Omental fat pad (tissue), 4 donors: ENCODE data around the gene GNPDA2. TPM values are rescaled to one million over a fixed set of nuclear protein-coding genes. Genes with fewer than 3 reads are reported as not detected.
A peak's percentile ranks its signal among the peaks of the same experiment; 100 is the strongest.

Experiments
- ATAC-seq: fragments of 150-250 bp; one replicate; pipeline ENCODE4 v1.9.1; 2016; ENCODE audit warnings: mild to moderate bottlenecking, moderate library complexity; ENCODE audit not compliant: low FRiP score
- DNase-seq: peaks from one replicate; pipeline ENCODE4 v3.0.0-alpha.2; 2019; ENCODE audit warnings: low spot score
- total RNA-seq, 4 donors: library from RNA; depleted of rRNA; stranded (reverse); fragments of >200 nt; gene quantifications; one replicate each; pipeline ENCODE4 v1.1.0, GENCODE V29; 2016
- TF ChIP-seq, protein P1 (sequence below), 3 donors: fragments of 450-650 bp; IDR thresholded peaks; one replicate each; pipeline ENCODE4 v1.5.1; 2016 to 2017; ENCODE audit warnings: antibody characterized with exemption in 3 of 3, mild to moderate bottlenecking in 3 of 3, moderate library complexity in 2 of 3

The GNPDA2 gene
- total RNA-seq, 4 donors from 2014 or later: 9.4 to 23.5 (median 13.8) TPM

DNA sequence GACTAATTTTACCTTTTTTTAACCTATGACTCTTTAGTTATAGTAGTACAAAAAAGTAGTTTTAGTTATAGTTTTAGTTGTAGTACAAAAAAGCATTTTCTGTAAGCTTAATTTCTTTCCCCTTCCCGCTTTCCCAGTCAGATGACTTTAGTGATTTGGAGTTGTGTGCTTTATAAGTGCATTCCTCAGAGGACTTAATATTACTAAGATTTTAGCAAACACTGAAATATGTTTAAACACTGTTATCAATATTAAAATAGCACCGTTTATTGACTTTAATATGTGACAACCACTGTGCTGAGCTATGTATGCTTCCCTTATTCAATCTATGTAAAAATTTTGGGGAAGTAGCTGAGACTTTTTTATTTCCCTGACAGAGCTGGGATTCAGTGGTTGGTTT is 25.3 kb downstream of the GNPDA2 start:
- ATAC-seq (no peak), DNase-seq (no peak)
- TF ChIP-seq, protein P1, sequence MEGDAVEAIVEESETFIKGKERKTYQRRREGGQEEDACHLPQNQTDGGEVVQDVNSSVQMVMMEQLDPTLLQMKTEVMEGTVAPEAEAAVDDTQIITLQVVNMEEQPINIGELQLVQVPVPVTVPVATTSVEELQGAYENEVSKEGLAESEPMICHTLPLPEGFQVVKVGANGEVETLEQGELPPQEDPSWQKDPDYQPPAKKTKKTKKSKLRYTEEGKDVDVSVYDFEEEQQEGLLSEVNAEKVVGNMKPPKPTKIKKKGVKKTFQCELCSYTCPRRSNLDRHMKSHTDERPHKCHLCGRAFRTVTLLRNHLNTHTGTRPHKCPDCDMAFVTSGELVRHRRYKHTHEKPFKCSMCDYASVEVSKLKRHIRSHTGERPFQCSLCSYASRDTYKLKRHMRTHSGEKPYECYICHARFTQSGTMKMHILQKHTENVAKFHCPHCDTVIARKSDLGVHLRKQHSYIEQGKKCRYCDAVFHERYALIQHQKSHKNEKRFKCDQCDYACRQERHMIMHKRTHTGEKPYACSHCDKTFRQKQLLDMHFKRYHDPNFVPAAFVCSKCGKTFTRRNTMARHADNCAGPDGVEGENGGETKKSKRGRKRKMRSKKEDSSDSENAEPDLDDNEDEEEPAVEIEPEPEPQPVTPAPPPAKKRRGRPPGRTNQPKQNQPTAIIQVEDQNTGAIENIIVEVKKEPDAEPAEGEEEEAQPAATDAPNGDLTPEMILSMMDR (IDR thresholded peaks at IDR 0.05): no peak

DNA sequence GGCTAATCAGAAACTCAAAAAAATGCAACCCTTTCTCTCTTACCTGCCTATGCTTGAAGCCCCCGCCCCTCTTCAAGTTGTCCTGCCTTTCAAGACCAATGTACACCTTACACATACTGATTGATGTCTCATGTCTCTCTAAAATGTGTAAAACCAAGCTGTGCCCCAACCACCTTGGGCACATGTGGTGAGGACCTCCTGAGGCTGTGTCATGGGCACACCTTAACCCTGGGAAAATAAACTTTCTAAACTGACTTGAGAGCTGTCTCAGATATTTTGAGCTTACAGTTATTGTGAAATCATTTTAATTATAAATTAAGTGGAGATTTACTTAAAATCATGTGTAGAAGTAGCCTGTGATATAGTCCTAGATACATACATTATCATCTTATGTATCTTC is 25.9 kb downstream of the GNPDA2 start:
- DNase-seq: no peak
- TF ChIP-seq, protein P1 (IDR thresholded peaks at IDR 0.05): no peak
- ATAC-seq: no peak

DNA sequence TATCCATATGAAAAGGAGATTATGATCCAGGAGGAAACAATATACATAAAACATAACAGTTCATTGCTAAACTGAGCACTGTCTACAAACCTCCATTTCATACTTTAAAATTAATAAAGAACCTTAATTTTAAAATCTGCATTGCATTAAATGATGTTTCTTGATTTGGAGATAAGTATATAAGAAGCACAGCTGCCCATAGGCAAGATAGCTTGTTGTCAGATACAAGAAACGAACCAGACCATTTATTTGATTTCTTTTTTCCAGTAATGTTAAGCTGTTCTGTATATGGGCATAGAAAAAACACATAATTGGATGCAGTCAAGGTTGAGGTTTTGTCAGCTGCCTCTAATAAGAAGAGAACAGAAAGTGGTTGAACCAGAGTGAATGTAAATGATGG is 41.7 kb downstream of the GNPDA2 start:
- DNase-seq (no peak), ATAC-seq (no peak)
- TF ChIP-seq, protein P1 (IDR thresholded peaks at IDR 0.05): no peak

DNA sequence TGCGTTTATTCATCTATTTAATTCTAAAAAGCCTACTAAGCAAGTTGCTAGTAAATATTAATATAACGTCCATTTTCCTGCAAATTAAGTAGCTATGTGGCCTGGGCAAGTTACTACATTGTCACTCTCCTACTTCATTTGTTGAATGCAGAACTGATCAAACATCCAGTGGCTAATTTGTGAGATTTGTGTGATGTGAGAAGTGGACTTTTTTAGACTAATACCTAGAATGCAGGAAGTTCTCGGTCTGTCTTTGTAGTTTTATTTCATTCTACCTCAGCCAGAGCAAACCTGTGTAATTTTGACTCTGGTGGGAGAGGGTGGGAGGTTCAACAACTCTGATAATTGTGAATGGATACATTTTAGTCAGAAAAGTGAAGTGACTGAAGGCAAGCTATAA is 47.3 kb downstream of the GNPDA2 start:
- no peak for DNase-seq
- no peak for ATAC-seq
- TF ChIP-seq, protein P1 (IDR thresholded peaks at IDR 0.05): no peak

DNA sequence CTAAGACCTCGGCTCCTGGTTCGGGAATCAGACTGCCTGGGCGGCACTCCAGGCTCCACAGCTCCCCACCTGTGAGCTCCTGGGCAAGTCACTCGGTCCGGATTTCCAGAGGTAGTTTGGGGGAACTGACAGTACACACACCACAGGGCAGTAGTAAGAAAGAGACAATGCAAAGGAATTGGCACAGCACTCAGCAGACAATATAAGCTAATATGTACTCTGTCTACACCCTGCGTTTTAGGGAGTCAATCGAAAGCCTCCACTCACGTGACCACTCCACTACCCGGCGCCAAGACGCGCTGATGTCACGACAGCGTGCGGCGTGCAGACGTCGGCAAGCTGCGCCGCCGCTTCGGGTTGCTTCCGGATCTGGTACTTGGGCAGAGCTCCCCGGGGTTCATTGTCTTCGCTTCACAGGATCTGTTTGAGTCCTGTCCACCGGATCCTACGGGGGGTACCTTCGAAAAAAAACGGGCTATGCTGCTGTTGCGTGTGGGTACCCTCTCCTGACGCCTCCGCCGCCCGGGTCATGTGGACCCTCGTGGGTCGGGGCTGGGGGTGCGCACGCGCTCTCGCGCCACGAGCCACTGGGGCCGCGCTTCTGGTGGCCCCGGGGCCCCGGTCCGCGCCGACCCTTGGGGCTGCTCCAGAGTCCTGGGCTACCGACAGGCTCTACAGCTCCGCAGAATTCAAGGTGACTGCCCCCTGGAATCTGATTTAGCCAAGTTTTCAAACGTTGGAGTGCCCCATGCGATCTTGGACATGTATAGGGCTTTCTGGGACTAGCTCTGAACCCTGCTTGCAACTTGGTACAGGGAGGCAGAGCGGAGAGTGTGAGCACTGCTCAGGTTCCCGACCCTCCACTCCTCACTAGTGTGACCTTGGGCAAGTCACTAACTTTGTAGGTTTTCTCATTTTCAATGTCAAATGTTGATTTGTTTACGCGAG is 48.0 kb downstream of the GNPDA2 start, which contains the start of gene GUF1:
Gene GUF1, plus strand, starts transcription at position 327 of the 948 bp plus-strand sequence. Its CDS starts 203 bp downstream, at position 530.
- ATAC-seq: peak; percentile 96
- TF ChIP-seq, protein P1 (IDR thresholded peaks at IDR 0.05): no peak
- DNase-seq: peak; percentile 42

DNA sequence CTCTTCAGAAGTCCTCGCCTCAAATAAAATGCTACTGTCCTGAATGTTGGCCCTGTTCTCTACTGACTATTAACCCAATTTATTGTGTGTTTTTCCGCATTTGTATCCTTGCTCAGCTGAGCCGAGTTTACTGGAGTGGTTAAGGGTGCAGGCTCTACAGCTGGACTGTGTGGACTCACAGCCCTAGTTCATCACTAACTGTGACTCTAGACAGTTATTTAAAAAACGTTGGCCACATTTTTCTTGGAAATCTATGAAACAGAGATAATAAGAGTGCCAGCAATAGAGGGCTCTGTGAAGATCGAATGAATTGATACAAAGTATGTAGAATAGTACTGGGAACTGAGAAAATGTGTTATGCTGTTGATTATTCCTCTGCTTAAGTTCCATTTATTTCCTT is 51.0 kb downstream of the GNPDA2 start:
- DNase-seq (no peak), ATAC-seq (no peak)
- TF ChIP-seq, protein P1 (IDR thresholded peaks at IDR 0.05): no peak

DNA sequence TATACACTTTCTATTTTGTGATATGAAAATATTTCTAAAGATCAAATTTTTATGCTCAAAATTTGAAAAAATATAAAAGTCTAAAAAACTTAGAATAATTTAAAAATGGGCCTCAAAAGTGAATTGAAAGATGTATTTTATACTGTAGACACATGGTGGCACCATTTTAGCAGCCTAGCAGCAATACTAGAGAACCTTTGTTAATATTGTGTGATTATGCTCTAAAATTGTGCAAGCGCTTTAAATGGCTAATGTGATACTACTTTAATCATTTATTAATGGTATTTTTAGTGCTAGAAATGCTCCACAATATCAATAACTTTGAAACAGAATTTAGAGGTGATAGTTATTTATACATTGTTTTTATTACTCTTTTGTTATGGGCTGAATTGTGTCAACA is 51.9 kb downstream of the GNPDA2 start:
- no peak for ATAC-seq
- TF ChIP-seq, protein P1 (IDR thresholded peaks at IDR 0.05): no peak
- no peak for DNase-seq
